ENCODE measurements around the gene BCL11A.
A peak's percentile ranks its signal among the peaks of the same experiment; 100 is the strongest.

Gene BCL11A

DNA sequence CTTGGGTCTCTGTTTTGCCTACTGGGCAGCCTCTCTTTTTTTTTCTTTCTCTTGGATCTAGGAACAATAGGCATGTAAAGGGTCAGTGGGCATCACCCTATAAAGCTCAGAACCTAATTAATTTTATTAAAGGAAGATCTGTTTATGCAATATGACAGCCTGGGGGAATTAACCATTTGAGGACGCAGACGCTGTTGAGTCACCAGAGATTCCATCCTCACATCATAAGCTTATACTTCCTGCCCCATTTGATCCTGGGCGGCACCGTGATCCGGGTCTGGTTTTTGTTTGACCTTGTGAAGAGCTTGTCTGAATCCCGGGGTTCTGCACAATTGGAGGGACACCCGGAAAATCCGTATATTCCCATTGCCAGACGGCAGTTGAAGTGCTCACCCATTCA, 16.8 kb upstream of the BCL11A start:
- FAIRE-seq, result no peak
- DNase-seq (ENCODE audit: insufficient read length, low spot score), result no peak
- TF ChIP-seq, protein P1, sequence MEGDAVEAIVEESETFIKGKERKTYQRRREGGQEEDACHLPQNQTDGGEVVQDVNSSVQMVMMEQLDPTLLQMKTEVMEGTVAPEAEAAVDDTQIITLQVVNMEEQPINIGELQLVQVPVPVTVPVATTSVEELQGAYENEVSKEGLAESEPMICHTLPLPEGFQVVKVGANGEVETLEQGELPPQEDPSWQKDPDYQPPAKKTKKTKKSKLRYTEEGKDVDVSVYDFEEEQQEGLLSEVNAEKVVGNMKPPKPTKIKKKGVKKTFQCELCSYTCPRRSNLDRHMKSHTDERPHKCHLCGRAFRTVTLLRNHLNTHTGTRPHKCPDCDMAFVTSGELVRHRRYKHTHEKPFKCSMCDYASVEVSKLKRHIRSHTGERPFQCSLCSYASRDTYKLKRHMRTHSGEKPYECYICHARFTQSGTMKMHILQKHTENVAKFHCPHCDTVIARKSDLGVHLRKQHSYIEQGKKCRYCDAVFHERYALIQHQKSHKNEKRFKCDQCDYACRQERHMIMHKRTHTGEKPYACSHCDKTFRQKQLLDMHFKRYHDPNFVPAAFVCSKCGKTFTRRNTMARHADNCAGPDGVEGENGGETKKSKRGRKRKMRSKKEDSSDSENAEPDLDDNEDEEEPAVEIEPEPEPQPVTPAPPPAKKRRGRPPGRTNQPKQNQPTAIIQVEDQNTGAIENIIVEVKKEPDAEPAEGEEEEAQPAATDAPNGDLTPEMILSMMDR (IDR thresholded peaks at IDR 0.05; ENCODE audit: insufficient read depth, missing control alignments), result no peak

GRCh38 chr2:60569680-60570111, 16.2 kb upstream of the BCL11A start:
- no peak for FAIRE-seq
- DNase-seq (ENCODE audit: insufficient read length, low spot score), result no peak
- TF ChIP-seq, protein P1 (IDR thresholded peaks at IDR 0.05; ENCODE audit: insufficient read depth, missing control alignments), result no peak

DNA sequence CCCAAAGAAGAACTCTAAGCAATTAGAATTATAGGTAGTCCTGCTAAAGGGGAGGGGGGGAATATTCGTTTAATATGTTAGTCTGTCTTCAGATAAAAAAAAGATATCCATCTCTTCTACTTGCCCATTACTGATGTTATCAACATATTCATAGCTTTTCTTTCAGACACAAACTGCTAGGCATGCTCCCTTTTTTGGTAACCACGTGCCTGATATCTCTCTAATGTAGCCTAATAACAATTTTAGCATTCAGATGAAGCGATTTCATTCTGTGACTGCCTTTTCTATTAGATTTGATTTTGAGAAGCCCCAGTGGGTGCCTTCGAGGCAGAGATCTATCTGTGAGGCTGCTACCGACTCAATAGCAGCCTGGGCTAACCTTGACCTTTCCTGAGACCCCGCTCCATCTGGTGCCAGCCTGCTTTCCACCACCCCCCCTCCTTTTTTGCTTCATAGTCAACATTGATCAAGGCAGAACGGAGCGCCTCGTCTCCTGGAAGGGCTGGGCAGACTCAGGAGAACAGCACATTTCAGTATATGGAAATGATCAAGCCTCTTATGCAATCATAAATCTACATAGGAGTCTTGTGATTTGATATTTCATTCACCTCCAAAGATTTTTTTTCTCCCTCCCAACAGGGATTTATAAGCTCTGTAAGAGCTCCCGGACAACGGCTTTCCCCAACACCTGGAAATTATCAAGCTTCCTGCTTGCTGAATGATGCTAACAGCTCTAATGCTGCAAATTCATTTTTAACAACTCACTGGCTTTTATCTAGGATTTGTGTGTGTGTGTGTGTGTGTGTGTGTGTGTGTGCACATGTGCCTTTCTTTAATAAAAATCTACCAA, 14.7 kb upstream of the BCL11A start:
- TF ChIP-seq, protein P1 (IDR thresholded peaks at IDR 0.05; ENCODE audit: insufficient read depth, missing control alignments), result no peak
- FAIRE-seq (no peak), DNase-seq (ENCODE audit: insufficient read length, low spot score) (no peak)

- TF ChIP-seq, protein P1 (IDR thresholded peaks at IDR 0.05; ENCODE audit: insufficient read depth, missing control alignments), result no peak
- DNase-seq (ENCODE audit: insufficient read length, low spot score), result no peak
- FAIRE-seq, result no peak
These were observed 13.6 kb upstream of the BCL11A start for GRCh38 chr2:60567096-60567495.

DNA sequence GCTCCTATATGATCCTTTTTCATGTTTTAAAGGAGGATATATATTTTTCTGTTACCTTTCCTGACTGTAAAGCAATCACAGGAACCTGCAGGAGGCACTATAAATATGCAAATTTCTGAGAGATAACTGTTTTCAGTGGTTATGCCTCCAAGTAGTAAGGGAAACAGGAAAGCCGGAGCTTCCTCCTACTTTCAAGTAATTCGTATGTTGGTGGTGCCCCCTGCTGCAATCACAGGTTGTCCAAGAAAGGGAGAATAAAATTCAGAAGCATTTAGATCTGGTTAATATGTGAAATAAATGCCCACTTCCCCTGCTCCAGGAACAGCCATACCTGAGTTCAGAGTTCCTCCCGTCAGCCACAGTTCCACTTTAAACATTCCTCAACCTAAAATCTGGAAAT, 12.0 kb upstream of the BCL11A start:
- DNase-seq (ENCODE audit: insufficient read length, low spot score), result no peak
- TF ChIP-seq, protein P1 (IDR thresholded peaks at IDR 0.05; ENCODE audit: insufficient read depth, missing control alignments), result peak; percentile 44
- FAIRE-seq, result no peak

DNA sequence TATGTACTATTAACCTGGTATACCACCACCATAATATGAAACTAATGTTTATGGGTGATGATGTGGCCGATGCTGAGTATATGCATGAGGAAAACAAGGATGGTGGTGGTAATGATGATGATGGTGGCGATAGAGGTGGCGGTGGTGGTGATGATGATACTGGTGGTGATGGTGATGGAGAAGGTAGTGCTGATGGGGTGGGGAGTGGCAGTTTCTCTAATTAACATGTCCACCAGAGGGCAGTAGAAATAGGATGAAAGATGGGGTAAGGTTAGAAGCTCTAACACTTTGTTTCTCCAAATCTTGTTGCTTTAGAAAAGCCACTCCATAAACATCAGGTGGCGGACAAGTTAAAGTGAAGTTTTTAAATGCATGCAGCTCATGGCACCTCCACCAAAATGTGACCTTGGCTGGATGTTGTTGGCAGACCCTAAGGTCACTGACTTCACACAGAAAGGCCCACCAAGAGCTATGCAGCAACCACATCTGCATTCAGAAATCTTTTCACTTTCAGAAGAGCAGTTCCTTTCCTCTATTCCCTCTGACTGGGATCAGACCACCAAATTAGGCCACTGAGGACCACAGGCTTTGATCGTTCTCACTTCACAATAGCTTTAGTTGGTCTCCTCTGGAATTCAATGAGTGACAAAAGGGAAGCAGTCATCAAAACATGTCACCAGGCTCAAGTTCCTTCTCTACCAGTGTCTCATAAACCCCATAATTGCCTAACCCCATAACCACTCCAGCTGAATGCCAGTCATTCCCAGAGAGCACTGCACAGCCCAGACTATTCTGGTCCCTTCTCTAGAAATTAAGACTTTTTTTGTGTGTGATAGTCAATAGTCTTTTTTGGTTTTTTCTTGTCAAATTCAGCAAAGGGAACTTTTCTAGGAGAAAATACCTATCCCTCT, 7.5 kb upstream of the BCL11A start:
- DNase-seq (ENCODE audit: insufficient read length, low spot score) (no peak), FAIRE-seq (no peak)
- TF ChIP-seq, protein P1 (IDR thresholded peaks at IDR 0.05; ENCODE audit: insufficient read depth, missing control alignments), result peak; percentile 47
